PC-9 (cell line): Measurements from ENCODE around the gene ACSF2. TPM values are rescaled to one million over a fixed set of nuclear protein-coding genes. Genes with fewer than 3 reads are reported as not detected.
A peak's percentile ranks its signal among the peaks of the same experiment; 100 is the strongest.

Source experiments
- BruUV-seq: library from RNA; stranded (reverse); fragments of 400-500 nt; replicated peaks from 2 replicates; lab custom pipeline; 2021; lab: Mats Ljungman, UMichigan
- CTCF ChIA-PET: fragments of 300-600 bp; sonication (Branson Sonifier 250); formaldehyde crosslinking; loops from one replicate; lab custom pipeline; 2022; ENCODE audit warnings: antibody characterized with exemption; lab: Charles Lee
- POLR2A ChIA-PET: fragments of 300-600 bp; sonication (Branson Sonifier 250); formaldehyde crosslinking; loops from one replicate; lab custom pipeline; 2022; ENCODE audit warnings: antibody characterized with exemption; ENCODE audit not compliant: unreplicated experiment; lab: Charles Lee
- DNase-seq, 2 experiments: peaks; one replicate each; pipeline versions ENCODE4 v3.0.0 to v3.0.0-alpha.2; 2015 to 2022; ENCODE audit warnings: mixed read lengths in 1 of 2
- H2AFZ ChIP-seq: fragments of 200-600 bp; sonication (generic); 2 replicates; pipeline ENCODE4 v1.8.1; 2017; ENCODE audit warnings: antibody characterized with exemption
- H3F3A ChIP-seq: fragments of 200-600 bp; sonication (generic); 2 replicates; pipeline ENCODE4 v1.8.1; 2017; ENCODE audit warnings: antibody characterized with exemption, mild to moderate bottlenecking, low read depth; ENCODE audit not compliant: insufficient read depth
- H3K27ac ChIP-seq: fragments of 200-600 bp; sonication (generic); 2 replicates; pipeline ENCODE4 v1.6.1; 2016; ENCODE audit warnings: mixed run types
- H3K27me3 ChIP-seq: fragments of 200-600 bp; sonication (generic); 2 replicates; pipeline ENCODE4 v1.6.1; 2016; ENCODE audit warnings: low read depth, mixed run types; ENCODE audit not compliant: insufficient read depth
- H3K36me3 ChIP-seq: fragments of 200-600 bp; sonication (generic); 2 replicates; pipeline ENCODE4 v1.6.1; 2016; ENCODE audit warnings: low read depth, mixed run types
- H3K4me1 ChIP-seq: fragments of 200-600 bp; sonication (generic); replicated peaks from 2 replicates; pipeline ENCODE4 v1.6.1; 2016; ENCODE audit warnings: mixed run types; ENCODE audit not compliant: insufficient read depth
- H3K4me2 ChIP-seq: fragments of 200-600 bp; sonication (generic); 2 replicates; pipeline ENCODE4 v1.6.1; 2017; ENCODE audit warnings: mixed run types
- H3K4me3 ChIP-seq: fragments of 200-600 bp; sonication (generic); 2 replicates; pipeline ENCODE4 v1.6.1; 2016; ENCODE audit warnings: mixed run types
- H3K79me2 ChIP-seq: fragments of 200-600 bp; sonication (generic); 2 replicates; pipeline ENCODE4 v1.6.1; 2017; ENCODE audit warnings: low read depth, mixed run types
- H3K9me2 ChIP-seq: fragments of 200-600 bp; sonication (generic); 2 replicates; pipeline ENCODE4 v1.8.1; 2017; ENCODE audit warnings: mild to moderate bottlenecking; ENCODE audit not compliant: insufficient read depth
- H3K9me3 ChIP-seq: fragments of 200-600 bp; sonication (generic); 2 replicates; pipeline ENCODE4 v1.8.1; 2016; ENCODE audit warnings: low read depth; ENCODE audit not compliant: insufficient read depth
- H4K20me1 ChIP-seq: fragments of 200-600 bp; sonication (generic); 2 replicates; pipeline ENCODE4 v1.8.1; 2017; ENCODE audit not compliant: insufficient read depth
- EZH2 ChIP-seq: fragments of 200-600 bp; sonication (generic); IDR thresholded peaks from 2 replicates; pipeline ENCODE4 v1.8.0; 2017; ENCODE audit warnings: antibody characterized with exemption, low read depth
- intact Hi-C: fragments of 100-400 bp; cut with micrococcal nuclease; formaldehyde crosslinking; loops from one replicate; pipeline ENCODE4 v1.10.0; 2022; ENCODE audit not compliant: unreplicated experiment
- total RNA-seq: library from RNA; stranded (reverse); gene quantifications from 2 replicates; pipeline ENCODE4 v1.2.3, GENCODE V29; 2021
- TF ChIP-seq, protein P1 (sequence below): fragments of 200-600 bp; sonication (generic); conservative IDR thresholded peaks from 2 replicates; pipeline ENCODE4 v1.6.1; 2017; ENCODE audit warnings: mixed run types, antibody characterized with exemption, mild to moderate bottlenecking, moderate library complexity

ACSF2 gene
- total RNA-seq, 1 experiment from 2014 or later = 154 TPM

GRCh38 chr17:50421308-50422051 is 4.5 kb upstream of the ACSF2 start:
- H2AFZ ChIP-seq = no peak overlapping the region
- H3K79me2 ChIP-seq = peaks cover 18% of the 10 kb centered on the region
- no peaks in the 10 kb centered on the region for H3K9me2 ChIP-seq
- POLR2A ChIA-PET = interaction anchor here (0.6 to 1.0 kb wide), 2 partner anchors 16 to 744 kb away, joined by 6 to 20 read pairs; no protein-coding TSS in a partner anchor
- no peaks in the 10 kb centered on the region for H3K9me3 ChIP-seq
- no TSS peak for BruUV-seq
- H3K4me1 ChIP-seq = peaks cover 58% of the 10 kb centered on the region
- intact Hi-C loops = no loop called here
- TF ChIP-seq, protein P1, sequence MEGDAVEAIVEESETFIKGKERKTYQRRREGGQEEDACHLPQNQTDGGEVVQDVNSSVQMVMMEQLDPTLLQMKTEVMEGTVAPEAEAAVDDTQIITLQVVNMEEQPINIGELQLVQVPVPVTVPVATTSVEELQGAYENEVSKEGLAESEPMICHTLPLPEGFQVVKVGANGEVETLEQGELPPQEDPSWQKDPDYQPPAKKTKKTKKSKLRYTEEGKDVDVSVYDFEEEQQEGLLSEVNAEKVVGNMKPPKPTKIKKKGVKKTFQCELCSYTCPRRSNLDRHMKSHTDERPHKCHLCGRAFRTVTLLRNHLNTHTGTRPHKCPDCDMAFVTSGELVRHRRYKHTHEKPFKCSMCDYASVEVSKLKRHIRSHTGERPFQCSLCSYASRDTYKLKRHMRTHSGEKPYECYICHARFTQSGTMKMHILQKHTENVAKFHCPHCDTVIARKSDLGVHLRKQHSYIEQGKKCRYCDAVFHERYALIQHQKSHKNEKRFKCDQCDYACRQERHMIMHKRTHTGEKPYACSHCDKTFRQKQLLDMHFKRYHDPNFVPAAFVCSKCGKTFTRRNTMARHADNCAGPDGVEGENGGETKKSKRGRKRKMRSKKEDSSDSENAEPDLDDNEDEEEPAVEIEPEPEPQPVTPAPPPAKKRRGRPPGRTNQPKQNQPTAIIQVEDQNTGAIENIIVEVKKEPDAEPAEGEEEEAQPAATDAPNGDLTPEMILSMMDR = no peak
- no peak for TF ChIP-seq EZH2
- H3K4me3 ChIP-seq = no peak overlapping the region
- H3K36me3 ChIP-seq = no peaks in the 10 kb centered on the region
- H3K27me3 ChIP-seq = no peaks in the 10 kb centered on the region
- peak overlapping the region; percentile 17; the same call in 1 of the 2 replicates for H3K4me2 ChIP-seq
- H3K27ac ChIP-seq = peak overlapping the region; percentile 35; the same call in 1 of the 2 replicates
- DNase-seq = no peak
- peaks cover 32% of the 10 kb centered on the region for H3F3A ChIP-seq
- CTCF ChIA-PET = interaction anchor here (0.6 to 1.3 kb wide), 2 partner anchors 24 to 724 kb away, joined by 4 to 19 read pairs; partner anchors contain the start of gene LRRC59
- no peaks in the 10 kb centered on the region for H4K20me1 ChIP-seq

DNA sequence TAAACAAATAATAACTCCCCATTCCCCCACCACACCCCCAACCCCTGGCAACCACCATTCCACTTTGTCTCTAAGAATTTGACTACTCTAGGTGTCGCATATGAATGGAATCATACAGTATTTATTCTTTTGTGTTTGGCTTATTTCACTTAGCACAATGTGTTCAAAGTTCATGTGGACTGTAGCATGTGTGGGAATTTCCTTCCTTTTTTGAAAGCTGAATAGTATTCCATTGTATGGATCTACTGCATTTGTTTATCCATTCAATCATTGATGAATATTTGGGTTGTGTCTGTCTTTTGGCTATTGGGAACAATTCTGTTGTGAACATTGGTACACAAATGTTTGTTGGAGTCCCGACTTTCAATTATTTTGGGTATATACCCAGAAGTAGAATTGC is 3.3 kb upstream of the ACSF2 start:
- H2AFZ ChIP-seq = no peak overlapping the region
- TF ChIP-seq, protein P1 = no peak
- no peak for TF ChIP-seq EZH2
- H3K27me3 ChIP-seq = no peaks in the 10 kb centered on the region
- no peaks in the 10 kb centered on the region for H3K9me3 ChIP-seq
- no peak for DNase-seq
- peaks cover 30% of the 10 kb centered on the region for H3K79me2 ChIP-seq
- H4K20me1 ChIP-seq = no peaks in the 10 kb centered on the region; the same call in 1 of the 2 replicates
- ChIA-PET CTCF (interaction anchor here (0.7 kb wide), 1 partner anchor 20 kb away, joined by 16 read pairs; no protein-coding TSS in a partner anchor), POLR2A (no interaction called here)
- peaks cover 40% of the 10 kb centered on the region for H3F3A ChIP-seq
- intact Hi-C loops = no loop called here
- H3K27ac ChIP-seq = peak overlapping the region; percentile 92
- peak overlapping the region; percentile 91 for H3K4me2 ChIP-seq
- BruUV-seq = no TSS peak
- H3K4me3 ChIP-seq = no peak overlapping the region; the same call in 1 of the 2 replicates
- H3K36me3 ChIP-seq = no peaks in the 10 kb centered on the region
- no peaks in the 10 kb centered on the region for H3K9me2 ChIP-seq
- H3K4me1 ChIP-seq = peaks cover 65% of the 10 kb centered on the region

GRCh38 chr17:50423553-50424159 is 2.4 kb upstream of the ACSF2 start:
- intact Hi-C loops = loop anchor here (1.0 kb wide), 2 partner anchors 19 to 55 kb away; partner anchors contain the start of gene RSAD1
- Histone ChIP-seq H3K4me2 (peak overlapping the region; percentile 91), H3K4me3 (peak overlapping the region; percentile 24; the same call in 1 of the 2 replicates), H3K79me2 (peaks cover 40% of the 10 kb centered on the region), H3K9me2 (no peaks in the 10 kb centered on the region), H4K20me1 (no peaks in the 10 kb centered on the region; the same call in 1 of the 2 replicates), H3K36me3 (peaks cover under 1% of the 10 kb centered on the region; the same call in 1 of the 2 replicates), H3K4me1 (peaks cover 73% of the 10 kb centered on the region), H3F3A (peaks cover 40% of the 10 kb centered on the region), H3K27me3 (no peaks in the 10 kb centered on the region), H3K27ac (peak overlapping the region; percentile 92), H2AFZ (no peak overlapping the region), H3K9me3 (no peaks in the 10 kb centered on the region)
- POLR2A ChIA-PET = interaction anchor here (0.7 kb wide), 1 partner anchor 32 kb away, joined by 3 read pairs; no protein-coding TSS in a partner anchor
- peak; percentile 90 to 100 for DNase-seq
- BruUV-seq = no TSS peak
- TF ChIP-seq, protein P1 = no peak
- TF ChIP-seq EZH2 = no peak
- CTCF ChIA-PET = no interaction called here
